SKM-1 treated with dmso at 0.1 percent for 144 hours (cell line): ENCODE measurements around the gene VWA8.
"Not testable (repeated sequence)": the region's sequence is repeated elsewhere in the genome, so short reads cannot be mapped to it uniquely, and the experiment has no call there.

Experiments used
- DNase-seq: peaks from one replicate; lab custom pipeline; 2025; ENCODE audit not compliant: unreplicated experiment; lab: John Stamatoyannopoulos, UW

The VWA8 gene

GRCh38 chr13:41651413-41652058 lies 309.4 kb downstream of the VWA8 start:
- DNase-seq, result peak; percentile 20

- DNase-seq, result no peak
Measured at GRCh38 chr13:41650706-41651105, 310.2 kb downstream of the VWA8 start.

GRCh38 chr13:41649659-41650058 lies 311.2 kb downstream of the VWA8 start:
- no peak for DNase-seq

DNA sequence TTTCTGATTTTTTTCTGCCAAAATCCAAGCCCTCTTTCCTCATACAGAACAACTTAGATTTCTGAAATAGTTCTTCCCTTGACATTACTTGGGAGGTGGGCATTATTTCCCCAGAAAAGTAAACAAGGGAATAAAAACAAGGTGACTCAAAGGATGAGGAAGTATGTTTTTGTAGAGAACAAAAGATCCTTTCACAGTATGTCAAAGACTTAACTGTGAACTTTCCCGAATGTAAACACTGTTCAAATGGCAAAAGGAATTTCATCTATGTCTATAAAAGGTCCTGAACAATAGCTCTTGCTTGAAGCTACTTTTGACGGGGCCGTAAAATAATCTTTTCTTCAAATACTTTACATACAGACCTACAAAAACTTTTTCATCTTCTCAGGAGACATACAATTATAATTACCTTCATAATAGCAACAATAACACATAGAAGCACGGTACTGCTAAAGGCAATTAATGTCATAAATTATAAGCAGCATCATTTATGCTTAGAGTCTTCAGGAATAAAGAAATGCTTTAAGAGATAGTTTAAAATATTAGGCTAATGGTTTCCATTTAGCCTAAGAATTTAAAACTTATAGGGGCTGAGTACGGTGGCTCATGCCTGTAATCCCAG lies 312.5 kb downstream of the VWA8 start:
- no peak for DNase-seq

- DNase-seq, result not testable (repeated sequence)
Measured at GRCh38 chr13:41647699-41648313, 313.1 kb downstream of the VWA8 start.

DNA sequence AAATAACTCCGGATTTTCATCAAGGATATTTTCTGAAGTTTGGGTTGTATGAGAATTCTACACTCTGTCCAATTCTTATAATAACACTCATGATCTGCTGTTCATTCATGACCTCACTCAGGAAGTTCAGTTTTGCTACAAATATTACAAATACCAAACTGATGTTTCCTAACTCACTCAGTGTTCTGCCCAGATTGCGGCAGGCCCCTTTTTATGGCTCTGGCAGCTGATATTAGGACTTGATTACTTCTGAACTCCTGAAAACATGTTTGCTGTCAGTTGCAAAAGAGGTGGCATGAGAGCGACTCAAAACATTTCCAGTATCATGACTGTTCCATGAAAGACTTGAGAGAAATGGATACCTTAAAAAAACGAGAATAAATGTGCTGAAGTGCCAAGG lies 315.6 kb downstream of the VWA8 start:
- no peak for DNase-seq

GRCh38 chr13:41644742-41645141 lies 316.2 kb downstream of the VWA8 start:
- DNase-seq, result no peak

DNA sequence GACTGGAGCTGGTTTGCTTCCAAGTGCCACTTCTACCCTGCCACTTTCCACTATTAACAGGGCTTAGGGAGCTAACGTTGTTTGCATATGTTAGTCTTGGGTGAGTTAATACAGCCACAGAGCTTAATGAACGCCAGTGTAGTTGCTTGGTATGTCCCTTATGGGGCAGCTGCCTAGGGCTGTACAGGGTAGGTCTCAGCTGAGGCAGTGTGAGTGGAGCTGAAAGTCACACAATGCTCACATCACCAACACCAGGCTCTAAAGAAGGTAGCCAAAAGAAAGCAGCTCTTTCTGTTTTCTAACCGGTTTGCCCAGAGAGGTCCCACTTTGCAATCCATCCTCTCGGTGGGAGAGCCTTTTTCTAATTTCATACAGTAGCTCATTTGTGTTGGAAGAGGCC lies 317.4 kb downstream of the VWA8 start:
- DNase-seq, result no peak

GRCh38 chr13:41641961-41642360 lies 318.9 kb downstream of the VWA8 start:
- DNase-seq, result no peak

DNA sequence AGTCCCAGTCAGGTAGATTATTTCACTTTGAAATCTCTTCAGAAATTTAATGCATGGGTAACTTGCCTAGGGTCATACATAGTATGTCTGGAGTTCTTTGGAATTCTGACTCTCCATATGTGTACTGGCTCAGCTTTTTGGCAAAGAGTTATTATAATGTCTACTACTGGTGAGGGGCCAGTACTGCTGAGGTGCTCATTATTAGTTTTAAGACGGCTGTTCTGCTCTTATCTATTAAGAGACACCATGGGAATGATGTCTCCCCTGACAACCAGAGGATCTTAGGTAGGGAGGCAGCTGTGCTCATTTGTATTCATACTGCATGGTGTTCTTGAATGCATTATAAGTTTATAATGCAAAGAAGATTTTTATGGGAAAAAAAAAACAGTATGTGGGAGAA lies 319.5 kb downstream of the VWA8 start:
- no peak for DNase-seq

DNA sequence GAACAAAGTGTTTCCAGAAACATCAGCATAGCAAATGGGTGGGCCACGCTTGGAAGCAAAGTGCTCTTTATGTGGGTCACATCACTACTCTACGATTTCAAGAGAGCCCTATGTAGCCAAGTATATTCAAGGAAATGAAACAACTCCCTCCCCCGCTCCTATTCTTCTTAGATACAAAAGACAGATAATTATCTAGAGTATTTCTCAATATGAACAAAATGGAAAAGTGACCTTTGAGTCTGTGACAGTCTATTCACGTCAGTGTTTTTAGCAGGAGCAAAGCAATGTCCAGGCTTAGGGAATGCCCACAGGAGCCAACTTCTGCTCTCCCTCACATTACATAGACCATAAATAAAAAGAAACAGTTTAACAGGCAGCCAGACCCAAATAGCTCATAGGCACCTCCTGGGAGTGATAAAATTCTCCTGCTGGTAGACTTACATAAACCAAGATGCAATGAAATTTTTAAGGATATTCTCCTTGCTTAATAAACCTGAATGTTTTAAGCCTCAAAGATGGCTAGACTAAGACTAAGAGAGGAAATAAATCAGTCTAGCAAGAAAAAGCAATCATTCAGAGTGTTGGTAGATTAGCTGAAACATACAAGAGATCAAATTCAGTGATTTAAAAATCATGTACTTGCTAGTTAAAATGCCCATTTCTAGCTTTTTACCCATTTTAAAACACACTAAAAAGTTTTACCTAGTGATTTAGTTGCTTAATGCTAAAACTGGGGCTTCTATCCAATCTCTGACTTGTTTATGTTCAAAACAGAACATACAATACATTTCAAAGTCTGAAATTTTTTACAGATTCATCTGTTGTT lies 320.7 kb downstream of the VWA8 start:
- no peak for DNase-seq

DNA sequence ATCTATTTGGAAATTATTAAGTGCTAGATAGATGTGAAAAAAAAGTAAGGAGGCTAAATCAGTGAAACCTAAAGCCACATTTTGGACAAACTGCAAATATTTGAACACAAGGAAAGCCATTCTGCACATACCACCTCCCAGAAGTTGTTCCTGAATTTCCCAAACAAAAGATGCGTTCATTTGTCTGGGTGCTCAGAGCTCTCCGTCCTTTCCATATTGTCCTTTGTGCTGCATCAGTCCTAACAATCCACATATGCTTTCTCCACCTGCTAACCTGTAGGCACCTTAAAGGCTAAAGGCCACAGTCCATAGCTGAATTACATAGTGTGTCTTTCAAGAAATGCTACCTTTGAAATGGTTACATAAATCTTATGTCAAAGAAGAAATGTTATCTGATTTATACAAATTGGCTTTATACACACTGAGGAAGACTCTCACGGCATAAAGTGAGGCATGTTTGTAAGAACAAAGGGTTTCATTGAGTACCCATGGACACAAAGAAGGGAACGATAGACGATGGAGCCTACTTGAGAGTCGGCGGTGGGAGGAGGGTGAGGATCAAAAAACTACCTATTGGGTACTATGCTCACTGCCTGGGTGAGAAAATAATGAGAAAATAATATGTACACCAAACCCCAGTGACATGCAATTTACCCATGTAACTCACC lies 321.5 kb downstream of the VWA8 start:
- no peak for DNase-seq

DNA sequence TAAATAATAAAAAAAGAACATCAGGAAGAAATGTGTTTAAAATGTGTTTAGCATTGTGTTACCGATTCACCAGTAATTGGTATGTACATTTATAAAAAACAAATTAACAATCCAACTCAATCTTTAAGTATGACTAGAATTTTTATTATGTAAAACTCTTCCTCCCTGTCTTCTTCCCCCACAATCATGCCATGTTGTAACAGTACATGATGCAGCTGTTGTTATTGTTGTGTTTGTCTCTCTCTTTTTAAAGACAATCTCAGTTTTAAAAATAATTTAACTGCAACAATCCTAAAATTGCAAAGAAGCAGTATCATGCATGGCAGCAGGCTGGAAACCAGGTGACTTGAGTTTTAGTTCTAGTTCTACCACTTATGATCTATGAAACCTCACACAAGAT lies 323.3 kb downstream of the VWA8 start:
- no peak for DNase-seq

GRCh38 chr13:41637032-41637431 lies 323.9 kb downstream of the VWA8 start:
- not testable (repeated sequence) for DNase-seq

- not testable (repeated sequence) for DNase-seq
Measured at GRCh38 chr13:41636590-41636989, 324.3 kb downstream of the VWA8 start.

- DNase-seq, result no peak
Measured at GRCh38 chr13:41634407-41634806, 326.5 kb downstream of the VWA8 start.

DNA sequence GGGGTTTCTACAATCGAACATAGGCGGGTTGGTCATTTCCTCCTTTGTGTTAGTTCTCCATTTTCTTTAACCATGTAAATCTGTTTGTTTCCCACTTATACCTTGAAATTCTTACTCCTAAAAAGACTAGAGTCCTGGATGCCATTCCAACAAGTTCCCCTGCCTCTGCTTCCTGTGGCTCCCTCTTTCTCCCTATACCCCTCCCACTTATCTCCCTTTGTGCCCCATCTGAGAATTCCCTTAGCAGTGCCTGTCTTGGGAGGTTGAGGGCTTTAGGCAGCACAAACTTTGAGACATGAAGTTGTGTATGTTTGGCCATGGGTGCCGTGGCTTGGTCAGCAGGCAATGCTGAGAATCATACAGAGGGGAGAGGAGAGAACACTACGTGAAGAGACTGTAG lies 327.1 kb downstream of the VWA8 start:
- no peak for DNase-seq

GRCh38 chr13:41631296-41631965 lies 329.5 kb downstream of the VWA8 start:
- DNase-seq, result no peak

GRCh38 chr13:41627425-41627824 lies 333.5 kb downstream of the VWA8 start:
- DNase-seq, result no peak

DNA sequence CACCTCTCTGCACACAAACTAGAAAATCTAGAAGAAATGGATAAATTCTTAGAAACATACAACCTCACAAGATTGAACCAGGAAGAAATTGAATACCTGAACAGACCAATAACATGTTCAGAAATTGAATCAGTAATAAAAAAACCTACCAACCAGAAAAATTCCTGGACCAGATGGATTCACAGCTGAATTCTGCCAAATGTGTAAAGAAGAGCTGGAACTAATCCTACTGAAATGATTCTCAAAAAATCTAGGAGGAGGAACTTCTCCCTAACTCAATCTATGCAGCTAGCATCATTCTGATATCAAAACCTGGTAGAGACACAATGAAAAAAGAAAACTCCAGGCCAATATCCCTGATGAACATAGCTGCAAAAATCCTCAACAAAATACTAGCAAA lies 336.9 kb downstream of the VWA8 start:
- no peak for DNase-seq
